K562 (cell line): Measurements from ENCODE around the gene GP1BB. TPM values are rescaled to one million over a fixed set of nuclear protein-coding genes. Genes with fewer than 3 reads are reported as not detected.

Source experiments
- ATAC-seq: fragments of 200-7000 bp; cut with Tn5 transposase; 3 replicates; pipeline ENCODE4 v1.9.1; 2020; ENCODE audit warnings: moderate library complexity
- BruUV-seq: library from RNA; stranded (reverse); fragments of 400-500 nt; replicated peaks from 2 replicates; lab custom pipeline; 2021; lab: Mats Ljungman, UMichigan
- CTCF ChIA-PET: fragments of 300-600 bp; formaldehyde crosslinking; extraction: SDS; loops from one replicate; lab custom pipeline; 2021; ENCODE audit warnings: low intra/inter-chr PET ratio; lab: Yijun Ruan, JAX
- POLR2A ChIA-PET: fragments of 300-600, 350-650 bp; sonication (Branson Sonifier 250); formaldehyde crosslinking; extraction: SDS; loops from one replicate; lab custom pipeline; 2021; ENCODE audit warnings: antibody characterized with exemption, inconsistent platforms; lab: Yijun Ruan, JAX
- DNase-seq, 4 experiments: peaks; one replicate each; pipeline versions ENCODE4 v3.0.0 to v3.0.0-alpha.2; 2011 to 2018; ENCODE audit warnings: low spot score in 3 of 4, mixed read lengths in 3 of 4; ENCODE audit errors: extremely low read depth in 1 of 4
- FAIRE-seq: peaks from 2 replicates; lab custom pipeline; 2011; peaks lifted over from hg19 to GRCh38; lab: Jason Lieb, UNC
- H2AFZ ChIP-seq: 2 replicates; pipeline ENCODE4 v1.6.0; 2011; ENCODE audit warnings: low read depth, low read length, control low read depth, inconsistent platforms
- H3K27ac ChIP-seq: fragments of 200-600 bp; 3 replicates; pipeline ENCODE4 v1.8.0; 2011; ENCODE audit warnings: low read depth, mild to moderate bottlenecking, control low read depth, inconsistent platforms, low read length, moderate library complexity, mixed read lengths; ENCODE audit errors: extremely low read depth
- H3K27me3 ChIP-seq, 2 experiments: fragments of 300-600 bp in 1 of 2; 2 replicates in 1 of 2; 3 replicates in 1 of 2; pipeline versions ENCODE4 v1.6.0 to v1.8.0; 2011; ENCODE audit warnings: inconsistent platforms in 2 of 2, low read length in 2 of 2, mild to moderate bottlenecking in 1 of 2, mixed read lengths in 1 of 2, moderate library complexity in 1 of 2; ENCODE audit not compliant: control insufficient read depth in 2 of 2, insufficient read depth in 2 of 2
- H3K36me3 ChIP-seq: fragments of 300-600 bp; 3 replicates; pipeline ENCODE4 v1.8.0; 2011; ENCODE audit warnings: mild to moderate bottlenecking, low read length, inconsistent platforms; ENCODE audit not compliant: control insufficient read depth, insufficient read depth
- H3K4me1 ChIP-seq, 2 experiments: fragments of 200-600 bp in 1 of 2; replicated peaks in 1 of 2; 2 replicates in 1 of 2; 3 replicates in 1 of 2; pipeline versions ENCODE4 v1.5.1 to v1.8.0; 2011; ENCODE audit warnings: inconsistent platforms in 2 of 2, low read length in 2 of 2, mild to moderate bottlenecking in 1 of 2, mixed read lengths in 1 of 2, moderate library complexity in 1 of 2; ENCODE audit not compliant: control insufficient read depth in 2 of 2, insufficient read depth in 2 of 2
- H3K4me2 ChIP-seq: 2 replicates; pipeline ENCODE4 v1.6.1; 2011; ENCODE audit warnings: low read length, control low read depth, inconsistent platforms, mixed read lengths; ENCODE audit not compliant: insufficient read depth
- H3K4me3 ChIP-seq: fragments of 200-600 bp; sonication (generic), shearing (Covaris generic); 2 replicates; pipeline ENCODE4 v1.5.1; 2016; ENCODE audit warnings: control low read depth, inconsistent platforms
- H3K79me2 ChIP-seq: fragments of 200-600 bp; 3 replicates; pipeline ENCODE4 v1.8.0; 2011; ENCODE audit warnings: low read length, inconsistent platforms; ENCODE audit not compliant: control insufficient read depth, insufficient read depth
- H3K9ac ChIP-seq, 2 experiments: 2 replicates each; pipeline versions ENCODE4 v1.6.0 to v1.6.1; 2011; ENCODE audit warnings: low read depth in 2 of 2, low read length in 2 of 2, control low read depth in 1 of 2, inconsistent platforms in 1 of 2, mild to moderate bottlenecking in 1 of 2, mixed read lengths in 1 of 2; ENCODE audit not compliant: insufficient read depth in 1 of 2
- H3K9me1 ChIP-seq: one replicate; pipeline ENCODE4 v1.6.0; 2011; ENCODE audit warnings: inconsistent platforms, mild to moderate bottlenecking, low read length, moderate library complexity; ENCODE audit not compliant: control insufficient read depth, insufficient read depth
- H3K9me3 ChIP-seq: replicated peaks from 2 replicates; pipeline ENCODE4 v1.5.1; 2011; ENCODE audit warnings: low read depth, low read length, inconsistent platforms; ENCODE audit not compliant: control insufficient read depth, insufficient read depth
- H4K20me1 ChIP-seq: replicated peaks from 2 replicates; pipeline ENCODE4 v1.6.1; 2011; ENCODE audit warnings: low read length, inconsistent platforms, mixed read lengths; ENCODE audit not compliant: control insufficient read depth, insufficient read depth
- ATF1 ChIP-seq, 2 experiments: fragments of 450-650 bp in 1 of 2; IDR thresholded peaks; 2 replicates each; pipeline ENCODE4 v1.6.1; 2016; ENCODE audit warnings: missing compliant biosample characterization in 1 of 2, missing genetic modification characterization in 1 of 2
- CBX3 ChIP-seq, 2 experiments: IDR thresholded peaks; 1 replicate in 1 of 2; 2 replicates in 1 of 2; pipeline ENCODE4 v1.6.1; 2012; ENCODE audit warnings: inconsistent platforms in 2 of 2, low read length in 2 of 2, borderline replicate concordance in 1 of 2, control low read depth in 1 of 2
- HDAC2 ChIP-seq: fragments of 450-650 bp; IDR thresholded peaks from 2 replicates; pipeline ENCODE4 v1.6.1; 2016; ENCODE audit warnings: mild to moderate bottlenecking
- HDAC6 ChIP-seq: IDR thresholded peaks from 2 replicates; pipeline ENCODE4 v1.6.1; 2012; ENCODE audit warnings: low read depth, mild to moderate bottlenecking, control low read depth, inconsistent platforms, low read length, moderate library complexity
- MEF2A ChIP-seq: IDR thresholded peaks from 2 replicates; pipeline ENCODE4 v1.6.1; 2011; ENCODE audit warnings: low read depth, mild to moderate bottlenecking, low read length, moderate library complexity; ENCODE audit not compliant: control insufficient read depth
- NUFIP1 ChIP-seq: fragments of 450-650 bp; IDR thresholded peaks from 2 replicates; pipeline ENCODE4 v1.6.1; 2018; ENCODE audit not compliant: partially characterized antibody
- SETDB1 ChIP-seq: IDR thresholded peaks from one replicate; pipeline ENCODE4 v1.6.1; 2012; ENCODE audit warnings: low read length, control low read depth, inconsistent platforms
- SMARCA5 ChIP-seq: fragments of 450-650 bp; IDR thresholded peaks from 2 replicates; pipeline ENCODE4 v1.6.1; 2016
- SP2 ChIP-seq: IDR thresholded peaks from 2 replicates; pipeline ENCODE4 v1.6.1; 2011; ENCODE audit warnings: mild to moderate bottlenecking, low read depth, low read length, moderate library complexity; ENCODE audit not compliant: poor library complexity, severe bottlenecking; ENCODE audit errors: extremely low read depth
- TRIM24 ChIP-seq, 2 experiments: fragments of 450-650 bp; IDR thresholded peaks; 2 replicates each; pipeline ENCODE4 v1.6.1; 2016
- ZHX1 ChIP-seq: fragments of 150-350 bp; conservative IDR thresholded peaks from 2 replicates; pipeline ENCODE4 v1.6.1; 2014; ENCODE audit warnings: low read length
- ZNF274 ChIP-seq: IDR thresholded peaks from 2 replicates; pipeline ENCODE4 v1.6.1; 2011; ENCODE audit warnings: low read depth, mild to moderate bottlenecking, low read length, moderate library complexity, borderline replicate concordance
- ZNF347 ChIP-seq: fragments of 450-650 bp; formaldehyde crosslinking; IDR thresholded peaks from 2 replicates; pipeline ENCODE4 v1.4.0; 2020; ENCODE audit warnings: low read depth, mild to moderate bottlenecking, moderate library complexity
- ZNF764 ChIP-seq: fragments of 250-450 bp; sonication (Bioruptor Pico); IDR thresholded peaks from 2 replicates; pipeline ENCODE4 v1.4.0; 2020; ENCODE audit warnings: low read depth, mild to moderate bottlenecking, moderate library complexity
- ZNF77 ChIP-seq: fragments of 250-450 bp; sonication (Bioruptor Pico); IDR thresholded peaks from 2 replicates; pipeline ENCODE4 v1.5.0; 2020
- ZSCAN32 ChIP-seq: fragments of 450-650 bp; formaldehyde crosslinking; IDR thresholded peaks from 2 replicates; pipeline ENCODE4 v1.4.0; 2020; ENCODE audit warnings: mild to moderate bottlenecking, moderate library complexity
- WGBS: fragments of 100-300 bp; shearing (Covaris generic); methylation state at CpG from one replicate; pipeline ENCODE4 v1.1.6; 2016; ENCODE audit warnings: low coverage, mixed read lengths; ENCODE audit not compliant: insufficient coverage; ENCODE audit errors: missing lambda C conversion rate; 5-methylcytosine and 5-hydroxymethylcytosine counted together
- in situ Hi-C: fragments of 300-500 bp; cut with MboI; formaldehyde crosslinking; loops from 4 replicates; pipeline ENCODE4 v1.15.0; 2018; ENCODE audit warnings: inconsistent platforms, mixed read lengths
- intact Hi-C: fragments of 100-400 bp; cut with micrococcal nuclease; formaldehyde crosslinking; loops from 2 replicates; pipeline ENCODE4 v1.14.2; 2022
- polyA plus RNA-seq, 8 experiments: library from polyadenylated mRNA; depleted of rRNA in 4 of 8; stranded (reverse) in 5 of 8; unstranded in 3 of 8; fragments of >200 nt; fragmentation: Nextera tagmentation in 2 of 8; fragmentation: Illumina TruSeq in 1 of 8; extraction: Ambion mirVana in 2 of 8; extraction: Trizol in 1 of 8; gene quantifications; 2 replicates each; pipeline versions ENCODE4 v1.2.1 to v1.2.3, GENCODE V29; 2011 to 2014; ENCODE audit warnings: inconsistent platforms in 1 of 8, missing spikeins in 1 of 8
- total RNA-seq, 7 experiments: library from RNA; depleted of rRNA in 6 of 7; stranded (reverse); fragments of >200 nt in 6 of 7; fragmentation: Illumina TruSeq in 2 of 7; extraction: Trizol in 2 of 7; gene quantifications; 2 replicates each; pipeline versions ENCODE4 v1.2.1 to v1.2.3, GENCODE V29; 2011 to 2021; ENCODE audit warnings: low replicate concordance in 1 of 7

Gene GP1BB
- total and polyA plus RNA-seq, 9 of the 15 experiments (the other 6 are each of a cell fraction or from before 2014, with no cell fraction given): 0.69 to 162 (median 2.8) TPM

GRCh38 chr22:19719050-19719482 is 4.3 kb upstream of the GP1BB start (continued):
- TF ChIP-seq ATF1 (CRISPR knock-in tag; IDR thresholded peaks at IDR 0.05) (no peak), ATF1 (tag; IDR thresholded peaks at IDR 0.05) (0 out of 2 replicates have a peak, but pooled peaks have one; percentile 19), ZNF764 (CRISPR knock-in tag) (no peak)

GRCh38 chr22:19719488-19720021 is 3.8 kb upstream of the GP1BB start:
- Histone ChIP-seq H3K27ac (peak overlapping the region; percentile 92), H3K9ac (peak overlapping the region; percentile 89 to 98), H3K79me2 (peaks cover 47% of the 10 kb centered on the region), H4K20me1 (peaks cover 38% of the 10 kb centered on the region), H3K4me3 (peak overlapping the region; percentile 51), H3K9me1 (peaks cover 27% of the 10 kb centered on the region), H3K27me3 (no peaks in the 10 kb centered on the region), H3K4me1 (peaks cover 64 to 100% of the 10 kb centered on the region in 2 experiments), H2AFZ (no peak overlapping the region), H3K4me2 (peak overlapping the region; percentile 92), H3K36me3 (peaks cover 36% of the 10 kb centered on the region), H3K9me3 (no peaks in the 10 kb centered on the region)
- in situ Hi-C loops (loop anchor here (10.0 kb wide), 1 partner anchor 395 kb away; the partner anchor contains the start of genes RANBP1 and TRMT2A), intact Hi-C loops (loop anchor here (5.0 to 10.0 kb wide), 3 partner anchors 55 to 422 kb away; partner anchors contain the start of genes CDC45 and UFD1)
- ChIA-PET CTCF (interaction anchor here (2.4 to 4.5 kb wide), 2 partner anchors 40 to 90 kb away, joined by 12 to 113 read pairs; no protein-coding TSS in a partner anchor), POLR2A (interaction anchor here (0.5 to 2.7 kb wide), 24 partner anchors 9 to 524 kb away, joined by 3 to 8 read pairs (median 4); partner anchors contain the start of genes GNB1L and RTL10)
- no peak for ATAC-seq
- DNase-seq: no peak
- FAIRE-seq: peak; percentile 42
- BruUV-seq: TSS peak; percentile 28
- 75% methylated on average over 12 of the region's 12 CpGs for WGBS
- TF ChIP-seq ZHX1 (0 out of 2 replicates have a peak, but pooled peaks have one; percentile 63), NUFIP1 (peak; percentile 49), ZSCAN32 (CRISPR knock-in tag) (no peak), HDAC6 (peak; percentile 82; the same call in 1 of the 2 replicates), ZNF347 (CRISPR knock-in tag) (no peak), CBX3 (IDR thresholded peaks at IDR 0.05; ENCODE audit: borderline replicate concordance in 1 of 2, low read length in 2 of 2) (no peak), ZNF274 (no peak), TRIM24 (IDR thresholded peaks at IDR 0.05) (0 out of 4 replicates have a peak, but pooled peaks of 1 of the 2 experiments have one; percentile 8), SP2 (peak; percentile 16), SMARCA5 (peak; percentile 74; the same call in 1 of the 2 replicates), HDAC2 (0 out of 2 replicates have a peak, but pooled peaks have one; percentile 38), ZNF77 (no peak), MEF2A (no peak), SETDB1 (no peak)
